Astrocyte (in vitro differentiated cells and primary cell): ENCODE results near the gene POLN. TPM values are rescaled to one million over a fixed set of nuclear protein-coding genes. Genes with fewer than 3 reads are reported as not detected.

Experiments
- DNase-seq: peaks from one replicate; pipeline ENCODE4 v3.0.0-alpha.2; 2010; ENCODE audit warnings: low read depth
- FAIRE-seq: peaks from 2 replicates; lab custom pipeline; 2011; peaks lifted over from hg19 to GRCh38; lab: Jason Lieb, UNC
- H2AFZ ChIP-seq: 2 replicates; pipeline ENCODE4 v1.6.0; 2012; ENCODE audit warnings: low read depth, low read length, inconsistent platforms
- H3K27ac ChIP-seq: 2 replicates; pipeline ENCODE4 v1.5.1; 2011; ENCODE audit warnings: low read depth, low read length, inconsistent platforms
- H3K27me3 ChIP-seq: 2 replicates; pipeline ENCODE4 v1.6.0; 2011; ENCODE audit warnings: low read length, inconsistent platforms; ENCODE audit not compliant: insufficient read depth
- H3K36me3 ChIP-seq: 2 replicates; pipeline ENCODE4 v1.5.1; 2011; ENCODE audit warnings: low read length, inconsistent platforms; ENCODE audit not compliant: insufficient read depth
- H3K4me1 ChIP-seq: 2 replicates; pipeline ENCODE4 v1.5.1; 2011; ENCODE audit warnings: low read length, inconsistent platforms; ENCODE audit not compliant: insufficient read depth
- H3K4me2 ChIP-seq: 2 replicates; pipeline ENCODE4 v1.6.0; 2012; ENCODE audit warnings: low read length, inconsistent platforms
- H3K4me3 ChIP-seq: 2 replicates; pipeline ENCODE4 v1.5.1; 2011; ENCODE audit warnings: low read depth, mild to moderate bottlenecking, low read length, inconsistent platforms; ENCODE audit not compliant: insufficient read depth
- H3K79me2 ChIP-seq: 2 replicates; pipeline ENCODE4 v1.6.0; 2012; ENCODE audit warnings: mild to moderate bottlenecking, low read length, inconsistent platforms; ENCODE audit not compliant: insufficient read depth
- H3K9ac ChIP-seq: 2 replicates; pipeline ENCODE4 v1.6.0; 2012; ENCODE audit warnings: mild to moderate bottlenecking, low read length, inconsistent platforms
- H3K9me3 ChIP-seq: 2 replicates; pipeline ENCODE4 v1.5.1; 2012; ENCODE audit warnings: low read depth, mild to moderate bottlenecking, low read length, inconsistent platforms; ENCODE audit not compliant: insufficient read depth
- H4K20me1 ChIP-seq: 2 replicates; pipeline ENCODE4 v1.6.0; 2012; ENCODE audit warnings: low read length, inconsistent platforms; ENCODE audit not compliant: insufficient read depth
- H3K27ac Mint-ChIP-seq: one replicate; pipeline ENCODE4 v1.8.0; 2021; ENCODE audit warnings: mild to moderate bottlenecking, mixed read lengths; ENCODE audit not compliant: unreplicated experiment
- H3K27me3 Mint-ChIP-seq: one replicate; pipeline ENCODE4 v1.8.0; 2021; ENCODE audit warnings: low read depth, mixed read lengths; ENCODE audit not compliant: unreplicated experiment
- H3K36me3 Mint-ChIP-seq: one replicate; pipeline ENCODE4 v1.8.0; 2021; ENCODE audit warnings: low read depth, mixed read lengths; ENCODE audit not compliant: unreplicated experiment
- H3K4me1 Mint-ChIP-seq: one replicate; pipeline ENCODE4 v1.8.0; 2021; ENCODE audit warnings: low read depth, mixed read lengths; ENCODE audit not compliant: unreplicated experiment
- H3K4me3 Mint-ChIP-seq: one replicate; pipeline ENCODE4 v1.8.0; 2021; ENCODE audit warnings: mild to moderate bottlenecking, moderate library complexity, mixed read lengths; ENCODE audit not compliant: unreplicated experiment
- H3K9me3 Mint-ChIP-seq: one replicate; pipeline ENCODE4 v1.8.0; 2021; ENCODE audit warnings: mild to moderate bottlenecking, mixed read lengths; ENCODE audit not compliant: unreplicated experiment
- CTCF ChIP-seq: IDR thresholded peaks from 2 replicates; pipeline ENCODE4 v1.5.1; 2011; ENCODE audit warnings: low read depth, mild to moderate bottlenecking, inconsistent platforms, low read length, moderate library complexity; ENCODE audit not compliant: insufficient read depth
- EZH2 ChIP-seq: IDR thresholded peaks from 2 replicates; pipeline ENCODE4 v1.6.1; 2012; ENCODE audit warnings: mild to moderate bottlenecking, low read length, inconsistent platforms; ENCODE audit not compliant: insufficient read depth
- total RNA-seq: library from RNA; stranded (reverse); gene quantifications from 2 replicates; pipeline ENCODE4 v1.2.1, GENCODE V29; 2021

POLN gene
- total RNA-seq, 1 donor from 2014 or later: 3.1 TPM

DNA sequence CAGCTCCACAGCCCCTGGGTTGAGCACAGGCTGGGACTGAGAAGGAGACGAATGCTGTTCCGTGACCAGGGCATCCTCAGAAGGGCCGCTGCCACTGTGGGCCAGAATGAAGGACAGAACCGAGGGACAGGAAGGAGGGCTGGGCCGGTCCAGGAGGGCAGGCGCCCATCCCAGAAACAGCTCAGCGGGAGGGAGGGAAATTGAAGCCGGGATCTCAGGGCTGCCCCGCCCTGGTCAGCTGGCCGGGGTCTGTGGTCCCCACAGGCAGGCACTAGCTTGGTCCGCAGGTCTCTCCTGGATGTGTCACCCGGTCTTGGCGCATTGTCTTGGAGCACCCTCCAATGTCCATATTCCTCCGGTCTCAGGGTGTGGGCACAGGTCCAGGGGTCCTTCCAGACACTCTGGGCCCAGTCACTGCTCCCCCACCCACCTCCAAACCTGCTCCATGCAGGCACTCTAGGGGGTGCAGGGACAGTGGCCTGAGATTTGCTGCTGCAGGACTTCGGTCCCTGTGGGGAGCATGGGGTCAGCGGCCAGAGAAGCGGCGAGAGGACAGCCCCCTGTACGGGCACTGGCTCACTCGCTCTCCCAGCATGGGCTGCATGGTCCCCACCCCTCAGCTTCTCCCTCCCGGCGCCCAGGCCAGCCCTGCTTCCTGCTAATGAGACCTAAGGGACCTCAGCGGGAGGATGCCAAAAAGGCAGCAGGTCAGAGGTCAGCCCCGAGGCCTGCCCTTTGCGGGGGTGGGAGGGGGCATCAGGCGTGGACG is 43.9 kb upstream of the POLN start:
- H3K36me3 ChIP-seq: no peaks in the 10 kb centered on the region
- Mint-ChIP-seq H3K9me3 (no peaks in the 10 kb centered on the region), H3K27me3 (peaks cover 23% of the 10 kb centered on the region), H3K27ac (no peak overlapping the region), H3K4me3 (no peak overlapping the region), H3K4me1 (peaks cover 5% of the 10 kb centered on the region), H3K36me3 (no peaks in the 10 kb centered on the region)
- H3K4me3 ChIP-seq: no peak overlapping the region
- no peak overlapping the region for H3K9ac ChIP-seq
- H3K4me2 ChIP-seq: peak overlapping the region; percentile 56
- no peak overlapping the region for H3K27ac ChIP-seq
- no peaks in the 10 kb centered on the region for H3K79me2 ChIP-seq
- peaks cover 3% of the 10 kb centered on the region for H3K27me3 ChIP-seq
- FAIRE-seq: no peak
- no peaks in the 10 kb centered on the region for H3K9me3 ChIP-seq
- TF ChIP-seq CTCF: no peak
- TF ChIP-seq EZH2: no peak
- H4K20me1 ChIP-seq: no peaks in the 10 kb centered on the region
- peak overlapping the region; percentile 63 for H2AFZ ChIP-seq
- H3K4me1 ChIP-seq: peaks cover 11% of the 10 kb centered on the region
- DNase-seq: no peak

- H3K9me3 Mint-ChIP-seq: no peaks in the 10 kb centered on the region
- DNase-seq (peak; percentile 62), FAIRE-seq (peak; percentile 56)
- H3K79me2 ChIP-seq: no peaks in the 10 kb centered on the region
- no peaks in the 10 kb centered on the region for H3K36me3 Mint-ChIP-seq
- no peak overlapping the region for H3K4me3 Mint-ChIP-seq
- H3K4me2 ChIP-seq: peak overlapping the region; percentile 56
- TF ChIP-seq EZH2: no peak
- no peak for TF ChIP-seq CTCF
- H3K4me1 ChIP-seq: peaks cover 11% of the 10 kb centered on the region
- peaks cover 22% of the 10 kb centered on the region for H3K27me3 Mint-ChIP-seq
- H3K9me3 ChIP-seq: no peaks in the 10 kb centered on the region
- no peak overlapping the region for H3K9ac ChIP-seq
- H4K20me1 ChIP-seq: no peaks in the 10 kb centered on the region
- H2AFZ ChIP-seq: peak overlapping the region; percentile 63
- H3K36me3 ChIP-seq: no peaks in the 10 kb centered on the region
- no peak overlapping the region for H3K27ac ChIP-seq
- peaks cover 5% of the 10 kb centered on the region for H3K4me1 Mint-ChIP-seq
- H3K27ac Mint-ChIP-seq: no peak overlapping the region
- peaks cover 3% of the 10 kb centered on the region for H3K27me3 ChIP-seq
- no peak overlapping the region for H3K4me3 ChIP-seq
Observed at GRCh38 chr4:2284934-2285612, 43.2 kb upstream of the POLN start.
